Caco-2 (cell line): ENCODE results near the gene RIOK1. TPM values are rescaled to one million over a fixed set of nuclear protein-coding genes. Genes with fewer than 3 reads are reported as not detected.

Source experiments
- BruUV-seq: library from RNA; stranded (reverse); fragments of 400-500 nt; replicated peaks from 2 replicates; lab custom pipeline; 2021; lab: Mats Ljungman, UMichigan
- CTCF ChIA-PET: fragments of 300-600 bp; sonication (Branson Sonifier 250); formaldehyde crosslinking; loops from one replicate; lab custom pipeline; 2022; ENCODE audit warnings: antibody characterized with exemption; lab: Charles Lee
- POLR2A ChIA-PET: fragments of 300-600 bp; sonication (Branson Sonifier 250); formaldehyde crosslinking; loops from one replicate; lab custom pipeline; 2022; ENCODE audit warnings: antibody characterized with exemption; lab: Charles Lee
- DNase-seq, 2 experiments: peaks; one replicate each; pipeline versions ENCODE4 v3.0.0 to v3.0.0-alpha.2; 2020 to 2022
- H3K27me3 ChIP-seq: replicated peaks from 2 replicates; pipeline ENCODE4 v1.6.0; 2011; ENCODE audit warnings: low read length; ENCODE audit not compliant: control insufficient read depth, insufficient read depth
- H3K36me3 ChIP-seq: 2 replicates; pipeline ENCODE4 v1.5.1; 2011; ENCODE audit warnings: low read length; ENCODE audit not compliant: control insufficient read depth, insufficient read depth
- H3K4me1 ChIP-seq: fragments of 250-450 bp; sonication (Bioruptor Pico); 2 replicates; pipeline ENCODE4 v1.5.1; 2020; ENCODE audit warnings: mild to moderate bottlenecking
- H3K4me3 ChIP-seq: 2 replicates; pipeline ENCODE4 v1.5.1; 2011; ENCODE audit warnings: low read depth, mild to moderate bottlenecking, control low read depth, low read length
- H3K9me3 ChIP-seq: fragments of 250-450 bp; sonication (Bioruptor Pico); 2 replicates; pipeline ENCODE4 v1.5.1; 2020; ENCODE audit warnings: mild to moderate bottlenecking, moderate library complexity
- H3K27ac Mint-ChIP-seq: one replicate; pipeline ENCODE4 v1.8.0; 2022; ENCODE audit warnings: mixed read lengths; ENCODE audit not compliant: unreplicated experiment
- H3K27me3 Mint-ChIP-seq: one replicate; pipeline ENCODE4 v1.8.0; 2022; ENCODE audit warnings: mixed read lengths; ENCODE audit not compliant: insufficient read depth, unreplicated experiment
- H3K36me3 Mint-ChIP-seq: one replicate; pipeline ENCODE4 v1.8.0; 2022; ENCODE audit warnings: mild to moderate bottlenecking, mixed read lengths; ENCODE audit not compliant: insufficient read depth, unreplicated experiment
- H3K4me1 Mint-ChIP-seq: one replicate; pipeline ENCODE4 v1.8.0; 2022; ENCODE audit warnings: low read depth, mixed read lengths; ENCODE audit not compliant: unreplicated experiment
- H3K4me3 Mint-ChIP-seq: one replicate; pipeline ENCODE4 v1.8.0; 2022; ENCODE audit warnings: mild to moderate bottlenecking, moderate library complexity, mixed read lengths; ENCODE audit not compliant: unreplicated experiment
- H3K9me3 Mint-ChIP-seq: one replicate; pipeline ENCODE4 v1.8.0; 2022; ENCODE audit warnings: mixed read lengths; ENCODE audit not compliant: unreplicated experiment
- CTCF ChIP-seq, 2 experiments: fragments of 200-600 bp in 1 of 2; IDR thresholded peaks; 1 replicate in 1 of 2; 2 replicates in 1 of 2; pipeline versions ENCODE4 v1.5.1 to v1.8.0; 2011 to 2022; ENCODE audit warnings: antibody characterized with exemption in 1 of 2, control low read depth in 1 of 2, inconsistent platforms in 1 of 2, low read depth in 1 of 2, low read length in 1 of 2, mild to moderate bottlenecking in 1 of 2, moderate library complexity in 1 of 2; ENCODE audit not compliant: insufficient read depth in 1 of 2, severe bottlenecking in 1 of 2, unreplicated experiment in 1 of 2
- intact Hi-C: fragments of 100-400 bp; cut with micrococcal nuclease; formaldehyde crosslinking; loops from one replicate; pipeline ENCODE4 v1.10.0; 2022; ENCODE audit not compliant: unreplicated experiment
- total RNA-seq: library from RNA; stranded (reverse); gene quantifications from 2 replicates; pipeline ENCODE4 v1.2.3, GENCODE V29; 2022

Gene RIOK1
- total RNA-seq, 1 experiment from 2014 or later = 36.1 TPM

DNA sequence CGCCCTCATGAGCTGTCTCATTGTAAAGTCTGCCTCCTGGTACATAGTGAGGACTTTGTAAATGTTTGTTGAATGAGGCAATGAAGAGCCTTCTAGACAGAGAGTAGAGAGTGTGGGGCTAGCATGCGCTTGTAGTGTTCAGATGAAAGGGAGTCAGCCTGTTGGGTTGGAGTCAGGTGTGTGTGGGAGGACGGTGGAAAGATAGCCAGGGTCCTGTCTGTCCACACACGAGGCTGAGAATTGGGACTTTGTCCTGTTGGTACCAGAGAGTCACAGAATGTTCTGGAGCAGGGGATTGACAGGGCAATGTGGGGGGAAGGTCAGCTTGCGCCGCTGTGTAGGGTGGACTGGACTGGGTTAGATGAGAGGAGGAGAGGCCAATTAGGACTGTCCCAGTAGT is 58.6 kb downstream of the RIOK1 start:
- no TSS peak for BruUV-seq
- Histone ChIP-seq H3K4me1 (0 out of 2 replicates have a peak, but pooled peaks cover 8% of the 10 kb centered on the region), H3K27me3 (no peaks in the 10 kb centered on the region), H3K4me3 (no peak overlapping the region), H3K9me3 (no peaks in the 10 kb centered on the region), H3K36me3 (no peaks in the 10 kb centered on the region)
- H3K27ac Mint-ChIP-seq = peak overlapping the region; percentile 57
- no peak for DNase-seq
- no peak for TF ChIP-seq CTCF (IDR thresholded peaks at IDR 0.05; ENCODE audit: insufficient read depth in 1 of 2, low read depth in 1 of 2, low read length in 1 of 2, severe bottlenecking in 1 of 2, unreplicated experiment in 1 of 2)
- peaks cover 15% of the 10 kb centered on the region for H3K4me1 Mint-ChIP-seq
- ChIA-PET POLR2A (no interaction called here), CTCF (no interaction called here)
- no peaks in the 10 kb centered on the region for H3K9me3 Mint-ChIP-seq
- no peaks in the 10 kb centered on the region for H3K27me3 Mint-ChIP-seq
- intact Hi-C loops = no loop called here
- no peak overlapping the region for H3K4me3 Mint-ChIP-seq
- no peaks in the 10 kb centered on the region for H3K36me3 Mint-ChIP-seq

GRCh38 chr6:7449018-7449417 is 59.4 kb downstream of the RIOK1 start:
- no peaks in the 10 kb centered on the region for H3K9me3 ChIP-seq
- 0 out of 2 replicates have a peak, but pooled peaks cover 8% of the 10 kb centered on the region for H3K4me1 ChIP-seq
- H3K4me3 Mint-ChIP-seq = no peak overlapping the region
- CTCF ChIA-PET = no interaction called here
- H3K27me3 Mint-ChIP-seq = no peaks in the 10 kb centered on the region
- H3K4me1 Mint-ChIP-seq = peaks cover 15% of the 10 kb centered on the region
- H3K9me3 Mint-ChIP-seq = no peaks in the 10 kb centered on the region
- DNase-seq = no peak
- no TSS peak for BruUV-seq
- H3K4me3 ChIP-seq = no peak overlapping the region
- no peaks in the 10 kb centered on the region for H3K36me3 Mint-ChIP-seq
- intact Hi-C loops = no loop called here
- H3K36me3 ChIP-seq = no peaks in the 10 kb centered on the region
- H3K27me3 ChIP-seq = no peaks in the 10 kb centered on the region
- POLR2A ChIA-PET = no interaction called here
- no peak for TF ChIP-seq CTCF (IDR thresholded peaks at IDR 0.05; ENCODE audit: insufficient read depth in 1 of 2, low read depth in 1 of 2, low read length in 1 of 2, severe bottlenecking in 1 of 2, unreplicated experiment in 1 of 2)
- H3K27ac Mint-ChIP-seq = no peak overlapping the region

DNA sequence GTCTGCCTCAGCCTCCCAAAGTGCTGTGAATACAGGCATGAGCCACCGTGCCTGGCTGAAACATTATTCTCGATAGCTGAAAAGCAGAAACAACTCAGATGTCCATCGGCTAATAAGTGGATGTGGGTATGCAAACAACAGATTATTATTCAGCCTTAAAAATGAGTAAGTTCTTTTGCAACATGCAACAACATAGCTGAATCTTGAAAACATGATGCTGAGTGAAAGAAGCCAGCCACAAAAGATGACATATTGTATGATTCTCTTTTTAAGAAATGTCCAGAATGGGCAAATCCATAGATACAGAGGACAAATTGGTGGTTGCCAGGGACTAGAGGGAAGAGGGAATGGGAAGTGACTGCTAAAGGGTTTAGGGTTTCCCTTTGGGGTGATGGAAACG is 61.7 kb downstream of the RIOK1 start:
- no TSS peak for BruUV-seq

More for the DNA sequence above, 61.7 kb downstream of the RIOK1 start:
- Histone ChIP-seq H3K36me3 (no peaks in the 10 kb centered on the region), H3K4me3 (no peak overlapping the region), H3K4me1 (0 out of 2 replicates have a peak, but pooled peaks cover 8% of the 10 kb centered on the region), H3K27me3 (no peaks in the 10 kb centered on the region), H3K9me3 (no peaks in the 10 kb centered on the region)
- H3K4me1 Mint-ChIP-seq = peaks cover 8% of the 10 kb centered on the region
- H3K27ac Mint-ChIP-seq = no peak overlapping the region
- no peaks in the 10 kb centered on the region for H3K36me3 Mint-ChIP-seq
- no peaks in the 10 kb centered on the region for H3K27me3 Mint-ChIP-seq
- H3K4me3 Mint-ChIP-seq = no peak overlapping the region
- H3K9me3 Mint-ChIP-seq = no peaks in the 10 kb centered on the region
- intact Hi-C loops = no loop called here
- ChIA-PET POLR2A (no interaction called here), CTCF (no interaction called here)
- DNase-seq = no peak
- no peak for TF ChIP-seq CTCF (IDR thresholded peaks at IDR 0.05; ENCODE audit: insufficient read depth in 1 of 2, low read depth in 1 of 2, low read length in 1 of 2, severe bottlenecking in 1 of 2, unreplicated experiment in 1 of 2)
